ENCODE data around the gene PIN1.

The PIN1 gene

DNA sequence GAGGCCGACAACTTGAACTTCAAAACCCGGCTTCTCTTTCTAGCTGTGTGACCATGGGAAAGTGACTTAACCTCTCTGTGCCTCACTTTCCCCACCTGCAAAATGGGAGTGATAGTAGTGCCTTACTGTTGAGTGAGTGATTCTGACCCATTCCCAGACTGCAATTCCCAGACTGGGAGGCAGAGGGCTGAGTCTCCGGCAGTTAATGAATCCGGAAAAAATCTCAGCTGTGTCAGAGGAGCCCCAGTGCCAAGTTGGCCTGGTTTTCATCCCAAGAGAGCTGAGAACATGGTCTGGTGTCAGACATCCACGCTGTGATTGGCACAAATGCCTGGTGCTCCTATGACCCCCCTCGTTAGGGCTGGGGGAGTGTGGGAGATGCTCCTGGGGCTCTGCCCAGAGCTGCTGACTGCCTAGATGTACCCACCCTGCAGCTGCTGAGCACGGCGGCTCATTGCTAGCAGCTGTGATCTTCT, 50.0 kb downstream of the PIN1 start:
- DNase-seq (ENCODE audit: low read depth, low spot score), result no peak

- DNase-seq (ENCODE audit: low read depth, low spot score), result no peak
Observed at GRCh38 chr19:9891609-9892373, 56.7 kb downstream of the PIN1 start.
